ENCODE results near the gene LAPTM4A.

LAPTM4A gene

DNA sequence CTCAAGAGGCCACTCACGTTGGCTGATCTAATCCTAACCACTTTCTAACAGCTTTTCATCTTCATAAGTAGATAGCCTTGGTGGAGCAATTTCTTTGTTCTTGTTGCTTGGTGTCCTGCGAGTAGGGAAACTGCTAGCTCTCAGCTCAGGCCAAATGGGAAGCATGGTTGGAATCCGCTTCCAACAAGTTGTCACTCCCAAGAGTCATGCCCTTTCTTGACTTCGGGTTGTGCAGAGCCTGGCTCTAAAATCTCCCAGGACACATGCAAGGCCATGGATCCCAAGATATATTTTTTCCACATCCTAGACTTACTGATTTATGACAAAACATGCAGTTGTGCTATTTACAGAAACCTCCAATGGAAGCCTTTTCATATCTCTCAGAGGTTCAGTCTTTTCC, 31.7 kb downstream of the LAPTM4A start:
- WGBS (ENCODE audit: extremely low coverage, insufficient coverage, low lambda C conversion rate), result no CpG with 5 or more reads among the region's 4 CpGs
- Histone ChIP-seq H3K79me1 (ENCODE audit: low read length) (no peaks in the 10 kb centered on the region), H3K36me3 (ENCODE audit: control insufficient read depth, insufficient read depth, low read length) (no peaks in the 10 kb centered on the region), H3K18ac (ENCODE audit: low read length) (no peak overlapping the region), H3K27me3 (ENCODE audit: insufficient read depth, low read length, poor library complexity) (no peaks in the 10 kb centered on the region), H3K4me1 (ENCODE audit: control insufficient read depth, low read depth, low read length) (no peaks in the 10 kb centered on the region), H4K8ac (ENCODE audit: low read depth, low read length) (no peak overlapping the region), H2BK15ac (replicated peaks; ENCODE audit: low read depth) (no peak overlapping the region), H3K27ac (ENCODE audit: low read depth, low read length) (no peak overlapping the region), H3K9ac (ENCODE audit: low read length) (no peak overlapping the region), H2BK5ac (ENCODE audit: low read length) (no peak overlapping the region), H4K5ac (ENCODE audit: low read length) (no peak overlapping the region), H2AK5ac (ENCODE audit: low read length) (no peak overlapping the region), H3K23ac (ENCODE audit: low read length) (no peak overlapping the region), H3K79me2 (ENCODE audit: control insufficient read depth, insufficient read depth, low read length) (no peaks in the 10 kb centered on the region), H3K4me3 (ENCODE audit: low read length) (no peak overlapping the region), H3K56ac (ENCODE audit: low read length) (no peak overlapping the region), H3K4ac (ENCODE audit: low read depth, low read length) (no peak overlapping the region), H2BK120ac (ENCODE audit: low read depth, low read length) (no peak overlapping the region), H3K4me2 (ENCODE audit: low read length) (no peak overlapping the region)
- no peak for DNase-seq

- no peaks in the 10 kb centered on the region for H3K36me3 ChIP-seq (ENCODE audit: control insufficient read depth, insufficient read depth, low read length)
- H3K4me2 ChIP-seq (ENCODE audit: low read length), result no peak overlapping the region
- H4K8ac ChIP-seq (ENCODE audit: low read depth, low read length), result no peak overlapping the region
- H2BK120ac ChIP-seq (ENCODE audit: low read depth, low read length), result no peak overlapping the region
- H2AK5ac ChIP-seq (ENCODE audit: low read length), result no peak overlapping the region
- no peak overlapping the region for H3K56ac ChIP-seq (ENCODE audit: low read length)
- no peak overlapping the region for H3K4me3 ChIP-seq (ENCODE audit: low read length)
- no peak for DNase-seq
- no peak overlapping the region for H3K9ac ChIP-seq (ENCODE audit: low read length)
- no peaks in the 10 kb centered on the region for H3K4me1 ChIP-seq (ENCODE audit: control insufficient read depth, low read depth, low read length)
- no peak overlapping the region for H3K18ac ChIP-seq (ENCODE audit: low read length)
- no peak overlapping the region for H4K5ac ChIP-seq (ENCODE audit: low read length)
- H3K23ac ChIP-seq (ENCODE audit: low read length), result no peak overlapping the region
- H3K79me2 ChIP-seq (ENCODE audit: control insufficient read depth, insufficient read depth, low read length), result no peaks in the 10 kb centered on the region
- no peaks in the 10 kb centered on the region for H3K79me1 ChIP-seq (ENCODE audit: low read length)
- H3K27ac ChIP-seq (ENCODE audit: low read depth, low read length), result no peak overlapping the region
- no peak overlapping the region for H2BK15ac ChIP-seq (replicated peaks; ENCODE audit: low read depth)
- no peak overlapping the region for H3K4ac ChIP-seq (ENCODE audit: low read depth, low read length)
- no peaks in the 10 kb centered on the region for H3K27me3 ChIP-seq (ENCODE audit: insufficient read depth, low read length, poor library complexity)
- H2BK5ac ChIP-seq (ENCODE audit: low read length), result no peak overlapping the region
- WGBS (ENCODE audit: extremely low coverage, insufficient coverage, low lambda C conversion rate), result no CpG with 5 or more reads among the region's 2 CpGs
Measured at GRCh38 chr2:20018601-20019152, 32.8 kb downstream of the LAPTM4A start.

- Histone ChIP-seq H3K36me3 (ENCODE audit: control insufficient read depth, insufficient read depth, low read length) (no peaks in the 10 kb centered on the region), H2BK5ac (ENCODE audit: low read length) (no peak overlapping the region), H3K4me2 (ENCODE audit: low read length) (no peak overlapping the region), H4K5ac (ENCODE audit: low read length) (no peak overlapping the region), H3K56ac (ENCODE audit: low read length) (no peak overlapping the region), H4K8ac (ENCODE audit: low read depth, low read length) (no peak overlapping the region), H2BK120ac (ENCODE audit: low read depth, low read length) (no peak overlapping the region), H2AK5ac (ENCODE audit: low read length) (no peak overlapping the region), H3K27ac (ENCODE audit: low read depth, low read length) (no peak overlapping the region), H3K4me1 (ENCODE audit: control insufficient read depth, low read depth, low read length) (peaks cover 3% of the 10 kb centered on the region), H3K79me2 (ENCODE audit: control insufficient read depth, insufficient read depth, low read length) (no peaks in the 10 kb centered on the region), H3K9ac (ENCODE audit: low read length) (no peak overlapping the region), H3K4me3 (ENCODE audit: low read length) (no peak overlapping the region), H3K4ac (ENCODE audit: low read depth, low read length) (no peak overlapping the region), H2BK15ac (replicated peaks; ENCODE audit: low read depth) (no peak overlapping the region), H3K27me3 (ENCODE audit: insufficient read depth, low read length, poor library complexity) (no peaks in the 10 kb centered on the region), H3K79me1 (ENCODE audit: low read length) (no peaks in the 10 kb centered on the region), H3K23ac (ENCODE audit: low read length) (no peak overlapping the region), H3K18ac (ENCODE audit: low read length) (no peak overlapping the region)
- DNase-seq, result peak; percentile 59
Measured at GRCh38 chr2:20016346-20016745, 35.1 kb downstream of the LAPTM4A start.

GRCh38 chr2:20015482-20016083, 35.8 kb downstream of the LAPTM4A start:
- Histone ChIP-seq H3K9ac (ENCODE audit: low read length) (no peak overlapping the region), H3K36me3 (ENCODE audit: control insufficient read depth, insufficient read depth, low read length) (no peaks in the 10 kb centered on the region), H2BK120ac (ENCODE audit: low read depth, low read length) (no peak overlapping the region), H2AK5ac (ENCODE audit: low read length) (no peak overlapping the region), H3K4ac (ENCODE audit: low read depth, low read length) (no peak overlapping the region), H4K5ac (ENCODE audit: low read length) (no peak overlapping the region), H2BK5ac (ENCODE audit: low read length) (no peak overlapping the region), H3K79me2 (ENCODE audit: control insufficient read depth, insufficient read depth, low read length) (no peaks in the 10 kb centered on the region), H3K18ac (ENCODE audit: low read length) (no peak overlapping the region), H3K23ac (ENCODE audit: low read length) (no peak overlapping the region), H4K8ac (ENCODE audit: low read depth, low read length) (no peak overlapping the region), H3K27ac (ENCODE audit: low read depth, low read length) (no peak overlapping the region), H3K4me1 (ENCODE audit: control insufficient read depth, low read depth, low read length) (peaks cover 3% of the 10 kb centered on the region), H3K79me1 (ENCODE audit: low read length) (no peaks in the 10 kb centered on the region), H3K56ac (ENCODE audit: low read length) (no peak overlapping the region), H3K27me3 (ENCODE audit: insufficient read depth, low read length, poor library complexity) (no peaks in the 10 kb centered on the region), H2BK15ac (replicated peaks; ENCODE audit: low read depth) (no peak overlapping the region), H3K4me2 (ENCODE audit: low read length) (no peak overlapping the region), H3K4me3 (ENCODE audit: low read length) (no peak overlapping the region)
- WGBS (ENCODE audit: extremely low coverage, insufficient coverage, low lambda C conversion rate), result no CpG with 5 or more reads among the region's 2 CpGs
- peak; percentile 61 for DNase-seq

DNA sequence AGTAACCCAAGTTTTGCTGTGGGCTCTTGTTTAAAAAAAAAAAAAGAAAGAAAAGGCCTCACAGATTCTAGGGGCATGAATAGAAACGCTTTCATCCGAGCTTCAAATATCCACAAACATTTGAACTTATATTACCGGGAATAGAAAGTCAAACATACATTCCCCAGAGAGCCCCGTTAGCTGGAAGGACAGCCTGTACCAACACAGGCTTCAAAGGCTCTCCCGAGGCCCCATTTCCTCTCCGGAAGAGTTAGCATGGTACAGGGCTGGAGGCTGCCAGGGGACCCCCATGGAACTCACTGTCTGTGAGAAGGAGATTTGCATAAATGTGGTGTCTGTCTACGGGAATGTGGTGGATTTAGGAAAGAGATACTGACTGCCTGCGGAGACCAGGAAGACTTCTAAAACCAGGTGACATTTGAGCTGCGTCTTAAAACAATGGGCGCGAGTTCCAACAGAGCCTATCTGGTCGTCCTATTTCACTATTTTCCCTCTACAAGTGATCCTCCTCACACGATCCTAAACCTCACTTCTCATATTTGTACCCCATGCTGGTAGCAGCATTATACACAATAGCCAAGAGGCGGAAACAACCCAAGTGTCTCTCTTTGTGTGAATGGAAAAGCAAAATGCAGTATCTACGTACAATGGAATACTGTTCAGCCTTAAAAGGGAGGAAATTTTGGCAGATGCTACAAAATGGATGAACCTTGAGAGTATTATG, 38.1 kb downstream of the LAPTM4A start:
- peak overlapping the region; percentile 83 for H3K9ac ChIP-seq (ENCODE audit: low read length)
- H4K8ac ChIP-seq (ENCODE audit: low read depth, low read length), result no peak overlapping the region
- peak overlapping the region; percentile 95 for H3K56ac ChIP-seq (ENCODE audit: low read length)
- peak overlapping the region; percentile 94 for H2BK5ac ChIP-seq (ENCODE audit: low read length)
- H4K5ac ChIP-seq (ENCODE audit: low read length), result peak overlapping the region; percentile 78
- H3K18ac ChIP-seq (ENCODE audit: low read length), result peak overlapping the region; percentile 96
- peak overlapping the region; percentile 92 for H2BK120ac ChIP-seq (ENCODE audit: low read depth, low read length)
- DNase-seq, result peak; percentile 88
- peak overlapping the region; percentile 75 for H3K4me2 ChIP-seq (ENCODE audit: low read length)
- peak overlapping the region; percentile 11 for H3K23ac ChIP-seq (ENCODE audit: low read length)
- no peak overlapping the region for H3K4me3 ChIP-seq (ENCODE audit: low read length)
- H2BK15ac ChIP-seq (replicated peaks; ENCODE audit: low read depth), result peak overlapping the region; percentile 48
- no peaks in the 10 kb centered on the region for H3K36me3 ChIP-seq (ENCODE audit: control insufficient read depth, insufficient read depth, low read length)
- peaks cover 1% of the 10 kb centered on the region for H3K79me1 ChIP-seq (ENCODE audit: low read length)
- H3K27ac ChIP-seq (ENCODE audit: low read depth, low read length), result peak overlapping the region; percentile 93
- H2AK5ac ChIP-seq (ENCODE audit: low read length), result no peak overlapping the region
- no CpG with 5 or more reads among the region's 15 CpGs for WGBS (ENCODE audit: extremely low coverage, insufficient coverage, low lambda C conversion rate)
- no peaks in the 10 kb centered on the region for H3K79me2 ChIP-seq (ENCODE audit: control insufficient read depth, insufficient read depth, low read length)
- no peaks in the 10 kb centered on the region for H3K27me3 ChIP-seq (ENCODE audit: insufficient read depth, low read length, poor library complexity)
- peaks cover 7% of the 10 kb centered on the region for H3K4me1 ChIP-seq (ENCODE audit: control insufficient read depth, low read depth, low read length)
- peak overlapping the region; percentile 95 for H3K4ac ChIP-seq (ENCODE audit: low read depth, low read length)

Data from mesendoderm (in vitro differentiated cells).